ENCODE data around the gene MAML3. TPM values are rescaled to one million over a fixed set of nuclear protein-coding genes. Genes with fewer than 3 reads are reported as not detected.

The MAML3 gene
- total and polyA plus RNA-seq, 12 donors: 1.1 to 4.6 (median 2.6) TPM

DNA sequence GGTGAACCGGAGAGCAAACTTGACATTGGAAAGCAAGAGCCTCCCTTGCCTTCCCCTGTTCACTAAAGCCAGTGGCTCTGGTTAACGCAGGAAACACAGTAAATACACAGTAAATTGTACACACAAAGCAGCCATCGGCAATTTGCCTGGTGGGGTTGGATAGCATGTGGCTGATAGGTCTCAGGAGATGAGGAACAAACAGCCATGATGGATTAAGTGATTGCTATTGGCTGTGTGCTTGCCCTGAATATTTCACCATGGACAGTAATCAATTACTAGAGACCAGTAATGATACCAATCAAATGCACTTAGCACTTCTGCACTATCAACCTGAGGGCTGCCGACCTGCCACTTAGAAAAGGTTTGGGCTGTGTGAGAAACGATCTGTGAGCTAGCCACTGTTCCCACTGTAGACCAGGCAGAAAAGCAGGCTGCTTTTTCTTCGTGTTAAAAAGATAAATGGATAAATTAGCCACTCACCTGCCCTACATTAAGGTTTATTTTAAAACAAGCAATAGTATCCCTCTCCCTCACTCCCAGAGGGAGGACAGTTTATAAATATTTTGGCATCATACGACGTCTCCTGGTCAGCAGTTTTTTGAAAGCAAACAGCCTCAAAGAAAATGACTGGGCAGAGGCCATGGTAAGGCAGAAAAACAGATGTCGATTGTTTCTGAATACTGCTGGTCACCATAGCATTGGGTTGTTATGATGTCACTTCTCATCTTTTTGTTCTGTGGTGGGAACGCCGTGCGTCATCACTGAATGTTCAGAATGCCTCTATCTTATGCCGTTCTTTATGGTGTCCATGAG, 167.1 kb downstream of the MAML3 start:
- H3K27me3 ChIP-seq: no peaks in the 10 kb centered on the region
- no peaks in the 10 kb centered on the region for H3K36me3 ChIP-seq
- H3K9me3 ChIP-seq: no peaks in the 10 kb centered on the region
- TF ChIP-seq, protein P1, sequence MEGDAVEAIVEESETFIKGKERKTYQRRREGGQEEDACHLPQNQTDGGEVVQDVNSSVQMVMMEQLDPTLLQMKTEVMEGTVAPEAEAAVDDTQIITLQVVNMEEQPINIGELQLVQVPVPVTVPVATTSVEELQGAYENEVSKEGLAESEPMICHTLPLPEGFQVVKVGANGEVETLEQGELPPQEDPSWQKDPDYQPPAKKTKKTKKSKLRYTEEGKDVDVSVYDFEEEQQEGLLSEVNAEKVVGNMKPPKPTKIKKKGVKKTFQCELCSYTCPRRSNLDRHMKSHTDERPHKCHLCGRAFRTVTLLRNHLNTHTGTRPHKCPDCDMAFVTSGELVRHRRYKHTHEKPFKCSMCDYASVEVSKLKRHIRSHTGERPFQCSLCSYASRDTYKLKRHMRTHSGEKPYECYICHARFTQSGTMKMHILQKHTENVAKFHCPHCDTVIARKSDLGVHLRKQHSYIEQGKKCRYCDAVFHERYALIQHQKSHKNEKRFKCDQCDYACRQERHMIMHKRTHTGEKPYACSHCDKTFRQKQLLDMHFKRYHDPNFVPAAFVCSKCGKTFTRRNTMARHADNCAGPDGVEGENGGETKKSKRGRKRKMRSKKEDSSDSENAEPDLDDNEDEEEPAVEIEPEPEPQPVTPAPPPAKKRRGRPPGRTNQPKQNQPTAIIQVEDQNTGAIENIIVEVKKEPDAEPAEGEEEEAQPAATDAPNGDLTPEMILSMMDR (IDR thresholded peaks at IDR 0.05): no peak
- H3K27ac ChIP-seq: peak overlapping the region in 4 of 10 donors; percentile 32 to 38 (median 35)
- peaks cover 0 to 51% (median 30%) of the 10 kb centered on the region in 9 donors for H3K4me1 ChIP-seq
- intact Hi-C loops (cut with DNase I): no loop called here
- DNase-seq (no peak), ATAC-seq (peak in 7 of 8 donors; percentile 28 to 75 (median 66))
- no peak overlapping the region for H3K4me3 ChIP-seq
- WGBS, 2 donors: 56 to 63% methylated on average over 13 of the region's 13 CpGs

DNA sequence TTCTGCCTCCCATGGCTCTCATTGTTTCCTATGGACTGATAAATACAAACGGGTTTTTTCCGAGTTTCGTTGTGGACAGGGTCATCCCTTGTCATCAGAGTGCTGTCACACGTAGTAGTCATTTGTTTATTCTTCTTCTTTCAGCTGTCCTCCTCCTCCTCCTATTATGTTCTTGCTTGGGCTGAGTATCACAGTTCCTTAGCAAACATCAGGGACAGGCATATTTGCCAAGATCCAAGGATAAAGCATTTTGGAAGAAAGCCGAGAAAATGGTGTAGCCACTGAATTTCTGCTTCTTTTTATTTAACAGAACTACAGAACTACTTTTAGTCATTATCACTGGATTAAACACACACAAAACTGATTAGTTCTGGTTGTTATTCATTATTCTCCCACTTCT, 167.9 kb downstream of the MAML3 start:
- DNase-seq: no peak
- Histone ChIP-seq H3K9me3 (no peaks in the 10 kb centered on the region), H3K27me3 (no peaks in the 10 kb centered on the region), H3K4me3 (no peak overlapping the region), H3K36me3 (no peaks in the 10 kb centered on the region), H3K27ac (no peak overlapping the region), H3K4me1 (peaks cover 0 to 51% (median 33%) of the 10 kb centered on the region in 9 donors)
- no peak for ATAC-seq
- 68 to 75% methylated on average over 5 of the region's 5 CpGs for WGBS, 2 donors
- TF ChIP-seq, protein P1 (IDR thresholded peaks at IDR 0.05): no peak
- intact Hi-C loops (cut with DNase I): no loop called here

DNA sequence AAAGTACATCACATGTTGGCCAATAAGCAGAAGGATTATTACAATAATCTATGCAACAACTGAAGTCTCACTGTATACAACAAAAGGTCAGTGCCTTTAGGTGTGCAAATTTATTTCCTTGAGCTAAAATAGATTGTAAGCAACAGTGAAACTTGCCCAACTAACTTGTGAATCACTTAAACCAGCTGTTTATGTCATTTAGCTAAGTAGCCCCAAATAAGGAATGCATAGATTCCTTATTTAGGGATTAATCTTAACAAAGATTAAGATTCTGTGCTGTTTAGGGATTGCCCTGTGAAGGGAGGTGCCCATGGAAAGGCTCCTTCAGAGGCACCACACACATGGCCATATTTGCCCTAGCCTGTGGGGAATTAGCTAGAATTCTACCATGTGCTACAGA, 168.6 kb downstream of the MAML3 start:
- Histone ChIP-seq H3K27ac (no peak overlapping the region), H3K4me3 (no peak overlapping the region), H3K36me3 (no peaks in the 10 kb centered on the region), H3K27me3 (no peaks in the 10 kb centered on the region), H3K9me3 (no peaks in the 10 kb centered on the region), H3K4me1 (peaks cover 0 to 51% (median 33%) of the 10 kb centered on the region in 9 donors)
- DNase-seq (no peak), ATAC-seq (no peak)
- TF ChIP-seq, protein P1 (IDR thresholded peaks at IDR 0.05): no peak
- intact Hi-C loops (cut with DNase I): no loop called here

- TF ChIP-seq, protein P1 (IDR thresholded peaks at IDR 0.05): no peak
- Histone ChIP-seq H3K27me3 (no peaks in the 10 kb centered on the region), H3K9me3 (no peaks in the 10 kb centered on the region), H3K36me3 (no peaks in the 10 kb centered on the region), H3K4me1 (peaks cover 0 to 50% (median 33%) of the 10 kb centered on the region in 9 donors), H3K4me3 (no peak overlapping the region), H3K27ac (no peak overlapping the region)
- 50 to 54% methylated on average over 1 of the region's 1 CpG for WGBS, 2 donors
- intact Hi-C loops (cut with DNase I): no loop called here
- DNase-seq: no peak
- ATAC-seq: no peak
Observed at GRCh38 chr4:139984471-139984870, 169.5 kb downstream of the MAML3 start.

Data from heart right ventricle (tissue), 16 donors.